ENCODE data around the gene RENBP. TPM values are rescaled to one million over a fixed set of nuclear protein-coding genes. Genes with fewer than 3 reads are reported as not detected.

The RENBP gene
- total and polyA plus RNA-seq, 2 of the 13 experiments (the other 11 are each of a cell fraction or from before 2014, with no cell fraction given): 1.4 to 2.6 TPM

- no peak for TF ChIP-seq ZSCAN5A (CRISPR knock-in tag; IDR thresholded peaks at IDR 0.05; ENCODE audit: borderline replicate concordance)
- no peak for TF ChIP-seq AKAP8 (CRISPR knock-in tag; IDR thresholded peaks at IDR 0.05)
- no peak for TF ChIP-seq KLF11 (CRISPR knock-in tag; IDR thresholded peaks at IDR 0.05)
- no peak for TF ChIP-seq ZNF281 (CRISPR knock-in tag; IDR thresholded peaks at IDR 0.05; ENCODE audit: borderline replicate concordance)
- no peak for TF ChIP-seq MXI1 (IDR thresholded peaks at IDR 0.05; ENCODE audit: borderline replicate concordance, low read depth, low read length)
- TF ChIP-seq AHR (CRISPR knock-in tag; IDR thresholded peaks at IDR 0.05): no peak
- TF ChIP-seq ARID5B (CRISPR knock-in tag; IDR thresholded peaks at IDR 0.05): 0 out of 2 replicates have a peak, but pooled peaks have one; percentile 14
- TF ChIP-seq SNAPC4 (CRISPR knock-in tag; IDR thresholded peaks at IDR 0.05): no peak
- TF ChIP-seq KDM6A (CRISPR knock-in tag; IDR thresholded peaks at IDR 0.05; ENCODE audit: low read depth): 0 out of 2 replicates have a peak, but pooled peaks have one; percentile 18
- peak; percentile 49; the same call in 1 of the 2 replicates for TF ChIP-seq FOSL2 (CRISPR knock-in tag; IDR thresholded peaks at IDR 0.05)
- no peak for TF ChIP-seq ZNF569 (CRISPR knock-in tag; IDR thresholded peaks at IDR 0.05; ENCODE audit: borderline replicate concordance)
- no peak for TF ChIP-seq ZNF296 (CRISPR knock-in tag; conservative IDR thresholded peaks at IDR 0.05)
- peak; percentile 31; the same call in 1 of the 2 replicates for TF ChIP-seq SAP130 (CRISPR knock-in tag; IDR thresholded peaks at IDR 0.05; ENCODE audit: low read depth)
- TF ChIP-seq ZNF333 (CRISPR knock-in tag; IDR thresholded peaks at IDR 0.05; ENCODE audit: borderline replicate concordance): no peak
- no peak for TF ChIP-seq ZNF446 (CRISPR knock-in tag; IDR thresholded peaks at IDR 0.05)
- TF ChIP-seq SP5 (CRISPR knock-in tag; IDR thresholded peaks at IDR 0.05; ENCODE audit: borderline replicate concordance, low read depth): 0 out of 2 replicates have a peak, but pooled peaks have one; percentile 53
- TF ChIP-seq ZNF430 (CRISPR knock-in tag; IDR thresholded peaks at IDR 0.05): no peak
Measured at GRCh38 chrX:153974726-153975286, 30.4 kb upstream of the RENBP start (continued).

Data from HepG2 (cell line).